ENCODE measurements around the gene CABP5.

CABP5 gene

DNA sequence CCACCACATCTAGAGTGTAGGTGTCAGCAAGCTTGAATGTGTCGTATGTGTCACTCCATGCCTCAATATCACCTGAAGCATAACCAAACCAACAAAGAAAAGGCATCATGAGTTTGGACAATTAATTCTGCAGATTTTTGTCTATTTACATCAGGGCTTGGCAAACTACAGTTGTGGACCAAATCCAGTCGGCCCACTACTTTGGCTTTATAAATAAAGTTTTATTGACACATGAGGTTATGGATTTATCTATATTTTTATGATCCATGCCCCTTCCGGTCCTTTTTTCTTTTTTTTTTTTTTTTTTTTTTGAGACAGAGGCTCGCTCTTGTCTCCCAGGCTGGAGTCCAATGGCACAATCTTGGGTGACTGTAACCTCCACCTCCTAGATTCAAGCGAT, 9.2 kb upstream of the CABP5 start:
- Mint-ChIP-seq H3K36me3 (peaks cover 62% of the 10 kb centered on the region), H3K4me3 (no peak overlapping the region), H3K9me3 (peaks cover 3% of the 10 kb centered on the region), H3K27me3 (no peaks in the 10 kb centered on the region), H3K4me1 (no peaks in the 10 kb centered on the region), H3K27ac (no peak overlapping the region)
- ATAC-seq: no peak

- H3K4me1 Mint-ChIP-seq: no peaks in the 10 kb centered on the region
- no peak overlapping the region for H3K27ac Mint-ChIP-seq
- H3K9me3 Mint-ChIP-seq: peaks cover 3% of the 10 kb centered on the region
- H3K4me3 Mint-ChIP-seq: no peak overlapping the region
- no peak for ATAC-seq
- H3K36me3 Mint-ChIP-seq: peaks cover 71% of the 10 kb centered on the region
- H3K27me3 Mint-ChIP-seq: no peaks in the 10 kb centered on the region
Observed at GRCh38 chr19:48051335-48052033, 7.6 kb upstream of the CABP5 start.

GRCh38 chr19:48044561-48044960, 682 bp upstream of the CABP5 start:
- peaks cover 24% of the 10 kb centered on the region for H3K36me3 Mint-ChIP-seq
- peaks cover 3% of the 10 kb centered on the region for H3K9me3 Mint-ChIP-seq
- peaks cover 31% of the 10 kb centered on the region for H3K27me3 Mint-ChIP-seq
- no peak for ATAC-seq
- H3K4me3 Mint-ChIP-seq: no peak overlapping the region
- H3K4me1 Mint-ChIP-seq: no peaks in the 10 kb centered on the region
- no peak overlapping the region for H3K27ac Mint-ChIP-seq

DNA sequence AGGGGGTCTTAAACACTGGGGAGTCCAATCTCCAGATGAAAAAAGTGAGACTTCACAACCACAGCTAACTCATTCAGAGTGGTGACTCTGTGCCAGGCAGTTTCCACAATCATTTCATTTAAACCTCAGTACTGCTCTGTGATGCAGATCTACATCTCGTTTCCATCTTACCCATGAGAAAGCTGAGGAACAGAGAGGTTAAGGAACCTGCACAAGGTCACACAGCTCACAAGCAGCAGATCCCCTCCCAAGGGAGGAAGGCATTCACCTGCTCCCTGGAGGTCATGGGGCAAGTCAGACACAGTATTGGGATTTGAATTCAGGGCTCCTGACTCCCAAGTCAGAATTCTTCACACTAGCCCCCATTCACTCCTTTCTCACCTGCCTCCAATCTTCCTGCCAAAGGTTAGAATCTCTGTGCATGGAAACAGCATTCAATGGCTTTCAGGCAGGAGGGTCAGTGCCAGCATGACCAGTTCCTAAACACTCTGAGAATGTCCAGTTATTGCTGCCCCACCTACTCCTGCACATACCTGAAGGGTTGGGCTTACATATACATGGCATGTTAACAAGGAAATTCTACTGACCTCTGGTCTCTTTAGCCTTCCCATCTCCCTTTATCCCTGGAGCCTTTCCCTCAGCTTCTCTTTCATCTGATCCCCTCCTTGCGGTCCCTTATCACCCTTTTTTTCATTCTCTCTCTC, 1.9 kb downstream of the CABP5 start:
- ATAC-seq: no peak
- H3K27ac Mint-ChIP-seq: no peak overlapping the region
- H3K9me3 Mint-ChIP-seq: peaks cover 9% of the 10 kb centered on the region
- no peaks in the 10 kb centered on the region for H3K4me1 Mint-ChIP-seq
- H3K27me3 Mint-ChIP-seq: peaks cover 39% of the 10 kb centered on the region
- H3K36me3 Mint-ChIP-seq: no peaks in the 10 kb centered on the region
- H3K4me3 Mint-ChIP-seq: no peak overlapping the region

DNA sequence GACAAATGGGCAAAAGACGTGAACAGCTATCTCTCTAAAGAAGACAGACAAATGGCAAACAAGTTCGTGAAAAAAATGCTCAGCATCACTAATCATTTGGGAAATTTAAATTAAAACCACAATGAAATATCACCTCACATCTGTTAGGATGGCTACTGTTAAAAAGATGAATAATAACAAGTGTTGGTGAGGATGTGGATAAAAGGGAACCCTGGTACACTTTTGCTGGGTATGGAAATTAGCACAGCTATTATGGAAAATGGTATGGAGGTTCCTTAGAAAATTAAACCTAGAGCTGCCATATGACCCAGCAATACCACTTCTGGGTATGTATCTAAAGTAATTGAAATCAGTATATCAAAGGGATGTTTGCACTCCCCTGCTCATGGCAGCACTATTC, 7.1 kb downstream of the CABP5 start:
- H3K4me1 Mint-ChIP-seq: no peaks in the 10 kb centered on the region
- peaks cover 35% of the 10 kb centered on the region for H3K27me3 Mint-ChIP-seq
- H3K9me3 Mint-ChIP-seq: peaks cover 9% of the 10 kb centered on the region
- ATAC-seq: no peak
- no peak overlapping the region for H3K4me3 Mint-ChIP-seq
- no peak overlapping the region for H3K27ac Mint-ChIP-seq
- no peaks in the 10 kb centered on the region for H3K36me3 Mint-ChIP-seq

- Mint-ChIP-seq H3K4me1 (no peaks in the 10 kb centered on the region), H3K4me3 (no peak overlapping the region), H3K27ac (no peak overlapping the region), H3K27me3 (peaks cover 26% of the 10 kb centered on the region), H3K9me3 (peaks cover 4% of the 10 kb centered on the region), H3K36me3 (no peaks in the 10 kb centered on the region)
- no peak for ATAC-seq
Observed at GRCh38 chr19:48033604-48034003, 10.3 kb downstream of the CABP5 start.

DNA sequence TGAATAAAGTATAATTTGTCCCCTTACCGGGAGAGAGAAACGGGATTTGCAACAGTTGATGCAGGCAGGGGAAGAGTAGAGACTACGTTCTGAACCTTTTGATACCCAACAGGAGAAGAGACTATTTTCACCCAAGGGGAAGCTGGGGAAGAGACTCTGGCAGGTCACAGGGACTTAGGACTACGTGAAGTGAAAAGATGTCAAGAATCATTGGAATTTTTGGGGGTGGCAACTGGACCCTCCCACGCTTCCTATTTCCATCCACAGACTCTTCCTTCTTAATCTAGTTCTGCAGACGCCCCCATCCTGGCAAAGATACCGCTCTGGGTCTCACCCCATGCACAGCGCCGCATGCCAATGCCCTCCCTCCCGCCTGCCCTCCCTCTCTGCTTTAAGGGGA, 13.8 kb downstream of the CABP5 start:
- Mint-ChIP-seq H3K27me3 (peaks cover 57% of the 10 kb centered on the region), H3K27ac (no peak overlapping the region), H3K9me3 (peaks cover 11% of the 10 kb centered on the region), H3K36me3 (no peaks in the 10 kb centered on the region), H3K4me3 (no peak overlapping the region), H3K4me1 (no peaks in the 10 kb centered on the region)
- ATAC-seq: no peak

- no peak overlapping the region for H3K27ac Mint-ChIP-seq
Observed at GRCh38 chr19:48029431-48029830, 14.4 kb downstream of the CABP5 start.

DNA sequence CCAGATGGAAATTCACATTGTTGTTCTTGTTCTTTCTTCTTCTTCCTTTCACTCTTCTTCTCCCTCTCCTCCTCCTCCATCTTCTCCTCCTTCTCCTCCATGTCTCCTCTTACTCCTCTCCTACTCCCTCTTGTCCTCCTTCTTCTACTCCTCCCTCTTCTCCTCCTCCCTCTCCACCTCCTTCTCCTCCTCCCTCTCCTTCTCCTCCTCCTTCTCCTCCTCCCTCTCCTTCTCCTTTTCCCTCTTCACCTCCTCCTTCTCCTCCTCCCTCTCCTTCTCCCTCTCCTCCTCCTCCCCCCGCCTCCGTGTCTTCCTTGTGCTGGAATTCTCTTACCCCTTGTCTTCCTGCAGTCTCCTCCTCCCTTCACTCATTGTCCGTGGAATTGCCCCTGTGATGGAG, 18.4 kb downstream of the CABP5 start:
- H3K9me3 Mint-ChIP-seq: peaks cover 16% of the 10 kb centered on the region
- no peaks in the 10 kb centered on the region for H3K4me1 Mint-ChIP-seq
- no peak overlapping the region for H3K4me3 Mint-ChIP-seq
- H3K27me3 Mint-ChIP-seq: peaks cover 75% of the 10 kb centered on the region
- no peak overlapping the region for H3K27ac Mint-ChIP-seq
- no peak for ATAC-seq
- H3K36me3 Mint-ChIP-seq: no peaks in the 10 kb centered on the region

More at GRCh38 chr19:48029431-48029830, 14.4 kb downstream of the CABP5 start:
- H3K9me3 Mint-ChIP-seq: peaks cover 11% of the 10 kb centered on the region
- no peaks in the 10 kb centered on the region for H3K4me1 Mint-ChIP-seq
- H3K27me3 Mint-ChIP-seq: peaks cover 64% of the 10 kb centered on the region
- no peaks in the 10 kb centered on the region for H3K36me3 Mint-ChIP-seq
- ATAC-seq: no peak
- no peak overlapping the region for H3K4me3 Mint-ChIP-seq

DNA sequence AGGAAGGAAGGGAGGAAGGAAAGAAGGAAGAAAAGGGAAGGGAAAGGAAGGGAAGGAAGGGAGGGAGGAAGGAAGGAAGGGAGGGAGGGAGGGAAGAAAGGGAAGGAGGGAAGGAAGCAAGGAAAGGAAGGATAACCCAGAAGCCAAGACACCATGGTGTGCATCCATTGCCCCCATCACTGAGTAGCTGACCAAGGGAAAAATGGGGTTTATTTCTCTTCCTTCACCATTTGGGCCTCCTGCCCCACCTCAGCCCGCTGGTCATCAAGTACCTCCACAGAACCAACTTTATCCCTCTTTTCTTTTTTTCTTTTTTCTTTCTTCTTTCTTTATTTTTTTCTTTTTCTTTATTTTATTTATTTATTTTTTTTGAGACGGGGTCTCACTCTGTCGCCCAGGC, 20.4 kb downstream of the CABP5 start:
- peaks cover 76% of the 10 kb centered on the region for H3K27me3 Mint-ChIP-seq
- no peaks in the 10 kb centered on the region for H3K36me3 Mint-ChIP-seq
- H3K4me1 Mint-ChIP-seq: no peaks in the 10 kb centered on the region
- H3K4me3 Mint-ChIP-seq: no peak overlapping the region
- no peak for ATAC-seq
- no peak overlapping the region for H3K27ac Mint-ChIP-seq
- H3K9me3 Mint-ChIP-seq: peaks cover 16% of the 10 kb centered on the region

GRCh38 chr19:48023011-48023410, 20.9 kb downstream of the CABP5 start:
- H3K36me3 Mint-ChIP-seq: no peaks in the 10 kb centered on the region
- H3K27ac Mint-ChIP-seq: no peak overlapping the region
- ATAC-seq: no peak
- H3K4me3 Mint-ChIP-seq: no peak overlapping the region
- no peaks in the 10 kb centered on the region for H3K4me1 Mint-ChIP-seq
- peaks cover 72% of the 10 kb centered on the region for H3K27me3 Mint-ChIP-seq
- peaks cover 14% of the 10 kb centered on the region for H3K9me3 Mint-ChIP-seq

DNA sequence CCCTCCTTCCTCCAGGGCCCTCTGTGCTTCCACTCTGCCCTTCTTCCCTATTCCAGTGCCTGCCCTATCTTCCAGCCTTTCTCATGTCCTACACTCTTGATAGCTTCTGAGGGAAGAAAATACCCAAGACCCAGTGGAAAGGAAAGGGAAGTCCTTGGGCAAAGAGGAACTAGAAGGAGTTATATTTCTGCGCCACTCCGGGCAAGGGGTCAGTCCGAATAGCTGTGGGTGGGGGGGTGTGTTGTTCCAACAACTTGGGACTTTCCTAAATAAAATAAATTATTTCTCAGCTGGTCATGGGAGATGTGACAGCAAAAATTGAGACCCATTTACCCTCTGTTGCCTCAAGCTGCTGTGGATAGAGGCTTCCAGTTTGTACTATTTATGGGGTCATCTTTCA, 23.2 kb downstream of the CABP5 start:
- no peak overlapping the region for H3K4me3 Mint-ChIP-seq
- no peak overlapping the region for H3K27ac Mint-ChIP-seq
- peaks cover 5% of the 10 kb centered on the region for H3K9me3 Mint-ChIP-seq
- no peaks in the 10 kb centered on the region for H3K4me1 Mint-ChIP-seq
- no peak for ATAC-seq
- peaks cover 67% of the 10 kb centered on the region for H3K27me3 Mint-ChIP-seq
- no peaks in the 10 kb centered on the region for H3K36me3 Mint-ChIP-seq

GRCh38 chr19:48010932-48011758, 32.7 kb downstream of the CABP5 start:
- H3K27ac Mint-ChIP-seq: no peak overlapping the region
- H3K4me1 Mint-ChIP-seq: no peaks in the 10 kb centered on the region
- H3K9me3 Mint-ChIP-seq: peaks cover 3% of the 10 kb centered on the region
- ATAC-seq: no peak
- H3K36me3 Mint-ChIP-seq: no peaks in the 10 kb centered on the region
- H3K4me3 Mint-ChIP-seq: no peak overlapping the region
- peaks cover 1% of the 10 kb centered on the region for H3K27me3 Mint-ChIP-seq

DNA sequence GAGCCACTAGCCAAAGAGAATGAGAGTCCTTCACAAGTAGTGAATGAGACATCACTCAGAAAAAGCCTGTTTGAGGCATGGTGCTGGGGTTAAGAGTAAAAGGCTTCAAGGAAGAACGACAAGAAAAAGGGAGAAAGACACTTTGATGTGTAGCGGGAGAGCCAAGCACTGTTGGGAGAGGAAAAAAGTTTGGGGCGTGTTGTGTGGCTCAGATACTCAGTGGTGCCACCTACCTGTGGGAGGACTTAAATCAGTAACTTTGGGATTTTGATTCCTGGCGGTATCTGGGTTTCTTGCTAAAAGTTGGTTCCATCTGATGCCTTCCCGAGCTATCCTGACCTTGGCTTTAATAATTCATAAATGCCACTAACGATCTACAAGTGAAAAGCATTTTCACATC, 37.1 kb downstream of the CABP5 start:
- peaks cover 3% of the 10 kb centered on the region for H3K9me3 Mint-ChIP-seq
- no peak overlapping the region for H3K4me3 Mint-ChIP-seq
- no peaks in the 10 kb centered on the region for H3K36me3 Mint-ChIP-seq
- no peak for ATAC-seq
- no peak overlapping the region for H3K27ac Mint-ChIP-seq
- peaks cover 18% of the 10 kb centered on the region for H3K27me3 Mint-ChIP-seq
- no peaks in the 10 kb centered on the region for H3K4me1 Mint-ChIP-seq

- H3K27me3 Mint-ChIP-seq: peaks cover 24% of the 10 kb centered on the region
- H3K4me1 Mint-ChIP-seq: no peaks in the 10 kb centered on the region
- no peak overlapping the region for H3K27ac Mint-ChIP-seq
- no peak for ATAC-seq
- H3K9me3 Mint-ChIP-seq: peaks cover 3% of the 10 kb centered on the region
- H3K36me3 Mint-ChIP-seq: no peaks in the 10 kb centered on the region
- H3K4me3 Mint-ChIP-seq: no peak overlapping the region
Observed at GRCh38 chr19:48004236-48004635, 39.6 kb downstream of the CABP5 start.
